PFSK-1 (cell line): Measurements from ENCODE around the gene NUP188.

Experiments
- POLR2AphosphoS5 ChIP-seq: IDR thresholded peaks from 2 replicates; pipeline ENCODE4 v1.6.1; 2012; ENCODE audit warnings: low read depth, mild to moderate bottlenecking, control low read depth, low read length, moderate library complexity
- REST ChIP-seq, 2 experiments: IDR thresholded peaks; 2 replicates each; pipeline versions ENCODE4 v1.6.1 to v1.8.0; 2011 to 2012; ENCODE audit warnings: low read depth in 2 of 2, low read length in 2 of 2, control low read depth in 1 of 2, inconsistent platforms in 1 of 2, mild to moderate bottlenecking in 1 of 2, moderate library complexity in 1 of 2; ENCODE audit not compliant: insufficient read depth in 1 of 2
- SIN3A ChIP-seq: IDR thresholded peaks from 2 replicates; pipeline ENCODE4 v1.6.1; 2012; ENCODE audit warnings: mild to moderate bottlenecking, low read length, moderate library complexity, borderline replicate concordance; ENCODE audit not compliant: insufficient read depth
- TAF1 ChIP-seq: IDR thresholded peaks from 2 replicates; pipeline ENCODE4 v1.6.1; 2012; ENCODE audit warnings: low read length, control low read depth, borderline replicate concordance; ENCODE audit not compliant: insufficient read depth

DNA sequence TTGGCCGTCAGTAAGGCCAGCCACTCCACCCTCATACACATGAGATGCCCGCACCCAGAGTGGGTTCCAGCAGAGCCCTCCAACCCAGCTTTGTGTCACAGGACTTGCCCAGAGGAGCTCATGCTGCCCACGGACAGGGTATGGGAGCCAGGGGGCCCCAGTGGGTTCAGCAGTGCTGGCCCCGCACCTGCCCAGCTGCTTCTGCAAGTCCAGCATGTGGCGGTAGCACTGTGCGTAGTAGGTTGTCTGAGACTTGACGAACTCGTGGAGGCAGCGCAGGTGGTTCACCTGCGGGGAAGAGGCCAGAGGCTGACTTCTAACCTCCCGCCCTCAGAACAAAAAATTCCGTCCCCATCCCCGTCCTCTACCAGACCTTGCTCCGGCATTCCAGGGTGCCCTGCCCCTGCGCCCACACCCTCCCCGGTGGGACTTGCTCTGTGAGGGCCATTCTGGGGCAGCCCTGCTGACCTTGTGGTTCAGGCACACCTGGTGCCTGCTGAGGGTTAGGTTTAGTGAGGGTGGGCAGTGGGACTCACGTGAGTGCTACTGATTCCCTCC lies 62.2 kb downstream of the NUP188 start:
- TF ChIP-seq REST (IDR thresholded peaks at IDR 0.05; ENCODE audit: insufficient read depth in 1 of 2, low read depth in 2 of 2, low read length in 2 of 2) (no peak), SIN3A (no peak), TAF1 (no peak), POLR2AphosphoS5 (no peak)
